ENCODE results near the gene CPED1.

The CPED1 gene

GRCh38 chr7:120988591-120989256, at the start of gene CPED1:
Gene CPED1 (plus strand): TSS chr7:120988711. CDS start chr7:120989622, 911 bp downstream.
- DNase-seq (ENCODE audit: low spot score) = no peak

- no peak for DNase-seq (ENCODE audit: low spot score)
Measured at GRCh38 chr7:120939345-120939744, 49.2 kb upstream of the CPED1 start.

- peak; percentile 58 for DNase-seq (ENCODE audit: low spot score)
Measured at GRCh38 chr7:120941064-120941463, 47.4 kb upstream of the CPED1 start.

DNA sequence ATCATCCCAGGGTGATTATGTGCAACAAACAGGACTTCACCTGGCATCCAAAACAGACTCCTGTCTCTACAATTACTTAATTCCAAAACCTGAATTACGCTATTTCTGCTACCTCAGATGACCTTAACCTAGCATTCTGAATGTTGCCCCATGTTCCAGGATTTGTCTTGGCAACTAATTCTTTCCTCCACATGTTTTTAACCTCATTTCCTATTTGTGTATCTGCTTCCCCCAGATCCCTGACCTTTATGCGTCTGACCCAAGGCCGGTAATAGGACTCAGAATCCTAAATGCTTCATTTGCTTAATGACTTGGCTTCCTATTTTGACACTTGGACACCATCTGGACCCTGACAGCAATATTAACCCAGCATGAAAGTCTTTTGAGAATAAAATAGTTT, 46.7 kb upstream of the CPED1 start:
- no peak for DNase-seq (ENCODE audit: low spot score)

DNA sequence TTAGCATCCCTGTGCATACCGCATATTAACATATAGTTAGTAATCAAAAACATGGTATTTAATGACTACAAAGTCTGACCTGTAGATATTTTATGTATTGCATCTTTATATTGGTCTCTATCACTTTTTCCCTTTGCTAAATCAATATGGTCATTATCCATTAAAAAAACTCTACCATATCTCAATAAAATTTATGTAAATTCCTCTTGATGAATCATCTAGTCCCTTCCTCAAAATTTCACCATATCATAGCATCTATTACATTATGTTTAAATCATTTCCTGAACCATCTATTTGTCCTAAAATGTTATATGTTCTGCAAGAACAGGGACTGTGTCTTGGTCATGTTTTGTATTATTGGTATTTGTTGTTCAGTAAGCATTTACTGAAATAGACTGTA, 45.6 kb upstream of the CPED1 start:
- DNase-seq (ENCODE audit: low spot score) = no peak

DNA sequence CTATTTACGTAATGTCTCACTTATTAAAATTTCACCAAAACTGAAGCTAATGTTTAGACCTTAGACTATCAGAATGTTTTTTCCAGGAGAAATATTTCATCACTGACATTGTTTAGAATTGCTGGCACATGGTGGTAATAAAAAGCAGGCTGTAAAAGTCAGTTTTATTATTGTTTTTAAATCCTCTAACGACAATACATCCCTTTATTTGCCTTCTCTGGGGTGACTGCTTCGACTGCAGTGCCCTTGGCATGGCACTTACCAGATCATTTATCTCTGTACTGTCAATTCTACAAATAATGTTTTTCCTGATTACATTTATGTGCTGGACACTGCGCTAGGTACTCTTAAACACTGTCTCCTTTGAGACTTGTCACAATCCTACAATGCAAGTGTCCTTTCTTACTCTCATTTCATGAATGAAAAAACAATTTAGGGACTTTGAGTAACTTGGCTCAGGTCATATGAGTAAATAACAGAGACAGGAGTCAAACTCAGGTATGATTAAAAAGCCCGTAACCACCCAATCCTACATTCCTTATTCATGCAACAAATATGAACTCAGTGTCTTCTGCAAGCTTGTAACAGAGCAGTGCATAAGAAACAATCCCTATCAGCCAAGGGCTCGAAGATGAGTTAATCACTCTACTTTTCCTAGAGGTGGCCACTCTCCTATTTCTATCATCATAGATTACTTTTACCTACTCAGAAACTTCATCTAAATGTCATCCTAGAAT, 43.5 kb upstream of the CPED1 start:
- no peak for DNase-seq (ENCODE audit: low spot score)

DNA sequence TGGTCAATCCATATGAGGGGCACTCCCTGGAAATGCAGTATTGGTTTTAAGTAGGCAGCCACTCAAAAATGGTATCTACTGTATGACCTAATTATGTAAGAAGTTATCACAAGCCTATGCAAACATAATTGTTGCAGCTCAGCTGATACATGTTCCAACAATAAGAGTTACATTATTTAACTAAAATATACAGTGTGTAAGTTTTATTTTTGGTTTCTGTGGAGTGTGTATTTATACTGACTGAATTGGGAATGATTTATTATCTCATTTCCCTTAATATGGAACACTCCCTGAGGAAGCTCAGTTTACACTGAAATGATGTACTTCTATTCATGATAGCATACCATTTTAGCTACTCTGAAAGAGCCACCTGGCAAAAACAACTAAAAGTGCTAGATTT, 40.5 kb upstream of the CPED1 start:
- no peak for DNase-seq (ENCODE audit: low spot score)

DNA sequence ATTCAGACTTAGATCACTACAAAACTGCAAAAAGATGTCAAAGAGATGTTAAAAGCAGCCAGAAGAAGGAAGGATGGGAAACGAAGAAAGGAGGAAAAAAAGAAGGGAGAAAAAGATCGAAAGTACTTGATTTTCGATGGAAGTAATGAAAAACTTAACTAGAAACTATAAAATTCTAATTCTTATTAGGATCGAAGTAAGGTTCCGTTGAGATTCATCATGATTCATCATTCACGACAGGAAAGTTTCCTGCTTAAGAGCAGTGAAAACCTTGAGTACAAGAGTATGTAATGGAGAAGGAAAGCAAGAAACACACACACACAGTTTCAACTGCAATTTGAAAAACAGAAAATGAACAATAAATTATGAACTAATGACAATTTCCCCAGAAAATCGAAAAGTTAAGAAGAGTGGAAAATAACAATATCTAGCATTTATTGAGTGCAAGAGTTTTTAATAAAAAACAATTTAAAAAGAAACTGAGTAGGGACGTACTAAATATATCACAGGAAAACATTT, 39.1 kb upstream of the CPED1 start:
- peak; percentile 88 for DNase-seq (ENCODE audit: low spot score)

- DNase-seq (ENCODE audit: low spot score) = peak; percentile 45
Measured at GRCh38 chr7:120949998-120950538, 38.4 kb upstream of the CPED1 start.

DNA sequence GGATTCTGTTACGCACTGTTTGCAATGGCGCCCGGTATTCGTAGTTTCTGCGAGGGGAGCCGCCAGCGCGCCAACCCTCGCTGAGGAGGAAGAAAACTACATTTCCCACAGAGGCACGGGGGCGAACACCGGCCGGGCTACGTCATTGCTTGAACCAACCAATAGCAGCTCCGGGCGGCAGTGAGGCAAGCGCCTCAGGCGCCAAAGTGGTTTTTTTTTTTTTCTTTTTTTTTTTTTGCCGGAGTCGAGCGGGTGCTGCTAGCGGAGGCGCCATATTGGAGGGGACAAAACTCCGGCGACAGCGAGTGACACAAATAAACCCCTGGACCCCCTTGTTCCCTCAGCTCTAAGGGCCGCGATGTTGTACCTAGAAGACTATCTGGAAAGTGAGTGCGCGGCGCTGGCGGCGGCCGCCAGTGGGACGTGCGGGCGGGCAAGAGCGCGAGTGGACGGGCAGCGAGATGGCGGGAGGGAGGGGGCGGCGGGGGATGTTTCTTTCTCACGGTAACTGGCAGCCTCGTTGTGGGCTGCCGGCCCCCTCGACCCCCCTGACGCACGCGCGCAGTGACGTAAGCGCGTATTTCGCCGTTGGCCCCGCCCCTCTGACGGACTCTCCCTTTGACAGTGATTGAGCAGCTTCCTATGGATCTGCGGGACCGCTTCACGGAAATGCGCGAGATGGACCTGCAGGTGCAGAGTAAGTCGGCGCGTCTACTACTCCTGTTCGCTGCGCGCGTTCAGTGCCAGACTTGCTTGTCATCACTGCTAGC, 37.8 kb upstream of the CPED1 start, which contains the start of gene ING3:
TSS of gene ING3 (plus strand) at position 239 of the 770 bp plus-strand sequence. CDS start at position 359, 120 bp downstream.
- DNase-seq (ENCODE audit: low spot score) = peak; percentile 100

DNA sequence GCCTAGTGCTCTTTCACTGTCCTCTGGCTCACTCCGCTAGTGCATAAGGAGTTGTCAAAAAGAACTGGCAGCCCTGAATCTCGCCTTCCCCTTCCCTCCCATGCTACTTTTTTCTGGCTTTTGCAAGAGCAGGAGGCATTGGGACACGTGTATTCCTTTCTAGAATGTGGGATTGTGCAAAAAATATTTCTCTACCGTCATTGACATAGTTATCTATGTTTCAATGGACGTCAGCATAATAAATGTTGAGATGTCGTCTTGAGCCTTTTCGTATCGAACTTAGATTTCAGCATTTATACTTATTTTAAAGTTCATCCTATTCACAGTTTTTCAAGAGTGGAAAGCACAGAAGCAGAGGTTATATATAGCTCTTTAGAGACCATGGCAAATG, 37.2 kb upstream of the CPED1 start:
- DNase-seq (ENCODE audit: low spot score) = no peak

GRCh38 chr7:120951826-120952225, 36.7 kb upstream of the CPED1 start:
- DNase-seq (ENCODE audit: low spot score) = peak; percentile 59

GRCh38 chr7:120955577-120956149, 32.8 kb upstream of the CPED1 start:
- no peak for DNase-seq (ENCODE audit: low spot score)

GRCh38 chr7:120959929-120960484, 28.5 kb upstream of the CPED1 start:
- no peak for DNase-seq (ENCODE audit: low spot score)

DNA sequence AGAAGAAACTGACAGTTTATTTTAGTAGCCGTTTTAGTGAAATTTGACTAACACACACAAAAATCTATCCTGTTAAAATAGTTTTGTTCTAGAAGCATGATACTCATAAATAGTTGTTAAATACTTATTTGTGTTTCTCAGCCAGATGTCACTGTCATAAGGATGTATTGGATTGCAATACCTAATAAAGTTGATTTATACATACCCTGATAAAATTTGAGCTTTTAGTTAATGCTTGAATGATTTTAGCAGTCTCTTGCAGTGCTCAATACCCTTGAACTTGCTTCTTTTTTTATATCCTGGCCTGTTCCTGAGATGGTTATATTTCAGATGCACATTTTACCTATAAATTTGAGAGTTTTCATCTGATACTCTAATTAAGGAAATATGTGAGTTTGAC, 27.8 kb upstream of the CPED1 start:
- no peak for DNase-seq (ENCODE audit: low spot score)

DNA sequence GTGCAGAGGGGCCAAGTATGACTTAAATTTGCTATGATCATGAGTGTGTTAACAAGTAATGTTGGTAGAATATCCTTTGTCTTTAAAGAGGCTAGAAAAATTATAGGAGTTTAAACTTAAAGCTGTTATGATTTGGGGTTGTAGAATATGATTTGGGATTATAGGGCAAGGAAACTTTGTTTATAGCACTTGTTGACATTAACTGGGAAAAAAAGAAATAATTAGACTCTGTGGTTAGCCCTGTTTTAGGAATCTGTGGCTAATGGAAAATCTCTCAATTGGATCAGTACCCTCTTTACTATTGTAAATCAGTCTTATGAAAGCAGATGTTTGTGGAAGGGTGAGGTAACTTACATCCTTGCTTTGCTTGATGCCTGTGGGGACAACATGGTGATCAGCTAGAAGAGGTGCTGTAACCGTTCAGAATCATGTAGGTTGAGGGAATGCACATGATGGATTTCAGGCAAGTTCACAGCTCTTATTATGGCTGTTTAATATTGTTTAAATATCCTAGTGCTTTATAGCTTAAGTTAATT, 26.8 kb upstream of the CPED1 start:
- DNase-seq (ENCODE audit: low spot score) = no peak

DNA sequence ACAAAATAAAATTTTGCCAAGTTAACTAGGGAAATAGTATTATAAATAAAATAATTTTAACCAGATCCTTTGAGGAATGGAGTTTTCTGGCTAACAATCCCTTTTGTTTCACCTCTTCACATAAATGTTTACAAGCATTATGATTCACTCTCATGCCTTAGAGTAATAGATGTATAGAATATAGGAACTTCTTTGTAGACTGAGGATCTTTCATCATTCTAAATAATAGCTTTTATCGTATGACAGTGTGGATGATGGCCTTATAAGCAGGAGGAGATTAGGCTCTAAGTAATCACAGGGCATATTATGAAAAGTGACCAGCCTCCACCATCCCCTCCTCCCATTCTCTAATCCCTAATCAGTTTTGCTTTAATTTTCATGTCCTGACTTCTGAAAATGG, 24.4 kb upstream of the CPED1 start:
- DNase-seq (ENCODE audit: low spot score) = no peak

DNA sequence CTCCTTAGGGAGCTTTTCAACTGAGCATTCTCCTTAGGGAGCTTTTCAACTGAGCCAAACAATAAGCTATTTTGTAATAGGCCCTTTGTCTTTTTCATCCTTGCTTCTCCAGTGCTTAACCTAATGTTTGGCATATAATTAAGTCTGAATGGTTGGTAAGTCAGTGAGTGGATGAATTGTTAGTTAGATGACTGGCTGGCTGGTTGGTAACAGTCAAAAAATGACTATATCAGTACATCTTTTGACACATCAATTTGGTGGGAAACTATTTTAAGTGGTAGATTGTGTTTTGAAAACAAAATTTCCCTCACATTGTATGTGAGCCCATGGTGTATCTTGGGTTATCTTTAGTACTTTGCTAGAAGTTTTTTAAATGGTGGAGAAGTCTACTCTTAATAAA, 21.6 kb upstream of the CPED1 start:
- no peak for DNase-seq (ENCODE audit: low spot score)

DNA sequence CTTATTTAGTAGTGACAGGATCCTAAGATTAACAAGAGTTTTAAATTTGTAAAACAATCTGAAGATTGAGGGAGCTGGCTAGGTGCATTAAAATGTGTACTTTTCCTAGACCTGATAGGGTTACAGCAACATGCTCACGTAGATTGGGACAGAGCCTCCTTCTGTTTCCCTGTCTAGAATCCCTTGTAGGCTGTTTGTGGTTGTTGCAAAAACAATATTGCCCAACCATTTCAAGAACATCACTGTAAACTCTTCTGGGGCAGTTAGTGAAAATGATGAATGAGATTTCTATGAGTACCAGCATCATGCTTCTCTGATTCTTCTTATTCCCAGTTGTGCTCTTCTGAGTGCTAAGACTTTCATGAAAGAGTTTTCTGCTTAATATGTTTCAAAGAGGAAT, 14.7 kb upstream of the CPED1 start:
- no peak for DNase-seq (ENCODE audit: low spot score)

- DNase-seq (ENCODE audit: low spot score) = no peak
Measured at GRCh38 chr7:120979765-120980499, 8.6 kb upstream of the CPED1 start.

GRCh38 chr7:120981117-120981516, 7.4 kb upstream of the CPED1 start:
- DNase-seq (ENCODE audit: low spot score) = no peak

Data from RKO (cell line).